ENCODE measurements around the gene RFWD3.

RFWD3 gene

GRCh38 chr16:74637742-74638453, 28.8 kb downstream of the RFWD3 start:
- Histone ChIP-seq H3K9me2 (ENCODE audit: low read depth, low read length) (no peaks in the 10 kb centered on the region), H3K36me3 (ENCODE audit: insufficient read depth, low read length) (peaks cover 94% of the 10 kb centered on the region), H3F3A (ENCODE audit: insufficient read depth, low read length) (no peaks in the 10 kb centered on the region), H3K9ac (ENCODE audit: low read length) (no peak overlapping the region), H2AFZ (ENCODE audit: low read length) (no peak overlapping the region), H3K79me2 (ENCODE audit: insufficient read depth, low read length) (no peaks in the 10 kb centered on the region), H4K20me1 (ENCODE audit: insufficient read depth, low read length) (no peaks in the 10 kb centered on the region), H3K4me2 (ENCODE audit: low read length) (no peak overlapping the region), H3K27ac (ENCODE audit: low read depth, low read length, poor library complexity, severe bottlenecking) (no peak overlapping the region), H3K27me3 (ENCODE audit: insufficient read depth, low read length) (no peaks in the 10 kb centered on the region), H3K9me3 (ENCODE audit: low read length) (no peaks in the 10 kb centered on the region), H3K4me1 (ENCODE audit: insufficient read depth, low read length, severe bottlenecking) (no peaks in the 10 kb centered on the region), H3K4me3 (ENCODE audit: low read depth, low read length, poor library complexity, severe bottlenecking) (no peak overlapping the region)
- TF ChIP-seq EZH2 (IDR thresholded peaks at IDR 0.05; ENCODE audit: borderline replicate concordance, low read length) (no peak), CTCF (IDR thresholded peaks at IDR 0.05; ENCODE audit: low read length) (no peak)

- no peaks in the 10 kb centered on the region for H3F3A ChIP-seq (ENCODE audit: insufficient read depth, low read length)
- H3K4me2 ChIP-seq (ENCODE audit: low read length) = no peak overlapping the region
- no peak overlapping the region for H2AFZ ChIP-seq (ENCODE audit: low read length)
- no peaks in the 10 kb centered on the region for H3K27me3 ChIP-seq (ENCODE audit: insufficient read depth, low read length)
- no peak overlapping the region for H3K9ac ChIP-seq (ENCODE audit: low read length)
- H3K4me1 ChIP-seq (ENCODE audit: insufficient read depth, low read length, severe bottlenecking) = no peaks in the 10 kb centered on the region
- H3K36me3 ChIP-seq (ENCODE audit: insufficient read depth, low read length) = peaks cover 97% of the 10 kb centered on the region
- H3K79me2 ChIP-seq (ENCODE audit: insufficient read depth, low read length) = no peaks in the 10 kb centered on the region
- H3K27ac ChIP-seq (ENCODE audit: low read depth, low read length, poor library complexity, severe bottlenecking) = no peak overlapping the region
- no peak for TF ChIP-seq EZH2 (IDR thresholded peaks at IDR 0.05; ENCODE audit: borderline replicate concordance, low read length)
- TF ChIP-seq CTCF (IDR thresholded peaks at IDR 0.05; ENCODE audit: low read length) = no peak
- no peak overlapping the region for H3K4me3 ChIP-seq (ENCODE audit: low read depth, low read length, poor library complexity, severe bottlenecking)
- no peaks in the 10 kb centered on the region for H3K9me2 ChIP-seq (ENCODE audit: low read depth, low read length)
- no peaks in the 10 kb centered on the region for H3K9me3 ChIP-seq (ENCODE audit: low read length)
- H4K20me1 ChIP-seq (ENCODE audit: insufficient read depth, low read length) = no peaks in the 10 kb centered on the region
Observed at GRCh38 chr16:74635303-74635702, 31.4 kb downstream of the RFWD3 start.

GRCh38 chr16:74633686-74634085, 33.0 kb downstream of the RFWD3 start:
- Histone ChIP-seq H4K20me1 (ENCODE audit: insufficient read depth, low read length) (no peaks in the 10 kb centered on the region), H3K36me3 (ENCODE audit: insufficient read depth, low read length) (peaks cover 97% of the 10 kb centered on the region), H3K9ac (ENCODE audit: low read length) (no peak overlapping the region), H2AFZ (ENCODE audit: low read length) (no peak overlapping the region), H3K4me1 (ENCODE audit: insufficient read depth, low read length, severe bottlenecking) (no peaks in the 10 kb centered on the region), H3K27me3 (ENCODE audit: insufficient read depth, low read length) (no peaks in the 10 kb centered on the region), H3K4me2 (ENCODE audit: low read length) (no peak overlapping the region), H3K4me3 (ENCODE audit: low read depth, low read length, poor library complexity, severe bottlenecking) (no peak overlapping the region), H3K79me2 (ENCODE audit: insufficient read depth, low read length) (no peaks in the 10 kb centered on the region), H3F3A (ENCODE audit: insufficient read depth, low read length) (no peaks in the 10 kb centered on the region), H3K27ac (ENCODE audit: low read depth, low read length, poor library complexity, severe bottlenecking) (no peak overlapping the region), H3K9me3 (ENCODE audit: low read length) (no peaks in the 10 kb centered on the region), H3K9me2 (ENCODE audit: low read depth, low read length) (no peaks in the 10 kb centered on the region)
- no peak for TF ChIP-seq CTCF (IDR thresholded peaks at IDR 0.05; ENCODE audit: low read length)
- TF ChIP-seq EZH2 (IDR thresholded peaks at IDR 0.05; ENCODE audit: borderline replicate concordance, low read length) = no peak
